CD4-positive, alpha-beta T cell treated with Interleukin-6 for 4 hours (primary cell): ENCODE data around the gene KCNN3.

Experiments
- DNase-seq: peaks from one replicate; pipeline ENCODE4 v3.0.0-alpha.2; 2020; ENCODE audit warnings: mixed read lengths

The KCNN3 gene

DNA sequence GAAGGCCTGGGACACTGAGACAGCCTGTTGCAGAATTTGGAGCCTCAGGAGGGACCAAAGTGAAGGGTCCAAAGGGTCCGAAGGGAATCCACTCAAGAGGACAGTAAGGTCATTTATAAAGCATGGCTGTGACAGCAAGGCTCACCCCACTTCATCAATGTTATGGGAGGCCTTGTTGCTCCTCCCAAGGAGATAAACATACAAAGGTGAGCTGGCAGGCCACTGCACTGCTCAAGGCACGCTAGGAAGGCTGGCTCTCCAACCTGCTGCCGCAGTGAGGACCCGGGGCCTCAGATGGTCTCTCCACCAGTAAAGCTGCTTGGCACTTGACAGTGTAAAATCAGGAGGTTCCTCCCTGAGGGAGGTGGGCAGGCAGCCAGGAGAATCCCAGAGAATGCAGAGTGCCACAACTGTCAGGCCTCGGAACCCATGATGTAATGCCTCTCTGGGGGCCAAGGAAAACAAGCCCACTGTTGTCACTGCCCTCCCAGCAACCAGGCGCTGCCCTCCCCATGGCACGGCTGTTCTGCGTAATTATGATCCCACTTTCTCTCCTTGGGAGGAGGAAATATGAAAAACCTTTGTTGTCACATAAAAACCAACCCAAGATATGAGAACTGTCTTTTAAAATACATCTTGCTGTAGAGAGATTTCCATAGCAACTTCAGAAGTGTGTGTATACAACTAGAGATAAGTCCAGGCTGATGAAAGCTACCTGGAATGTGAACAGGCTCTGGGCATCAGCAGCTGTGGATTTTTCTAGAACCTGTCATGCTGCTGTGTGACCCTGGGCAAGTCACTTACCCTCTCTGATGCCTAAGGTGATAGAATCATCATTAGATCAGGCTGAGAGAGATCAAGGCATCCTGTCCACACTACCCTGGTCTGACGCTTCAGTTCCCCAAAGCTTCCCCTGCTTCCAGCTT is 102.5 kb downstream of the KCNN3 start:
- no peak for DNase-seq

DNA sequence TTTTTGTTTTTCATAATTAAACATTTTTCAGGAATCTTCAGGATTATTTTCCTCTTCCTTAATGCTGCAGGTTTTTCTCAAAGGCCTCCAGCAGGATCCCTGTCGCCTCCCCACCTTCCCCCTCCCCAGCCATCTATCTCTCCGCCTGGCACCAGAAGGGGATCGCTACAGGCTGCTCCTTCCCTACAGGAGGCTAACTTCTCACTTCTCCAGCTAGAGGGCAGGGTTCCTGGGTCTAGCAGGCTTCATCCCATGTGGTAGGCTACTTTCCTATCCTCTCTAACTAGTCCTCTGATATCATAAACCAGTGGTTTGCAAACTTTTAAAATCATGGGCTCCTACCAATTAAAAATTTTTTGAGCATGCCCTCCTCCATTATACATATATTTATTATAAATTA is 104.1 kb downstream of the KCNN3 start:
- DNase-seq = peak; percentile 45

DNA sequence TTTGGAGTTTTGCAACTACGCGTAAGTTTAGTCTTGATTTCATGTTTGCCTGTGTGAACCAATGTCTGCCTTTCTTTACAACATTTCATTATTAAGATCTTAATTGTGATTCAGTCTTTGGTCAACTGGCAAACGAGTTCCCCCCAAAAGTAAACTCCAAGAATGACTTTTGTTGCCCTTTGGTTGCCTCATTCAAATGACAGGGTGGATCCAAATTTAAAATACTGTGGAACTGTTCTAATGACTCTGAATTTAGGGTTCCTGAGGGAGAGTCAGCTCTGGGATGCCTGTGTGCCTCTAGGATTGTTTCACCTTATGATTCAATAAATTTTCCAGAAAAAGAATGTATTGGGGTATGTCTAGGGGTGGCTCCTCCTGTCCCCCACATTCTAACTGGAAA is 105.3 kb downstream of the KCNN3 start:
- no peak for DNase-seq

DNA sequence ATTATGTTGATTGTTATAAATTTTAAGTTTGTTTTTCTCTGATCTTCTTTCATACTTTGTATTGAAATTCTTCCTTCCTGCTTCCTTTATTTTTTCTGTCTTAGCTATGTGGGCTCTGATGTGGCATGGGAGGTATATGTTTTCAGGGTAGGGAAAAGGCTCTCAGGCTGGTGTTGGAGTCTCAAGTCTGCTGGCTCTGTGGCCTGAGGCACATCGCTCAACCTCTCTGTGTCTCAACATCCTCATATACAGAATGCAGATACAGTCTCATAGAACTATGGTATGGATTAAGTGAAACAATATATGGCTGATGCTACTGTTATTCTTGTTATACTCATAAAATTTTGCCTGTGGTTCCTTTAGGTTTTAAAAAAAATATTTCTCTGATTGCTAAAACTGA is 105.9 kb downstream of the KCNN3 start:
- no peak for DNase-seq

DNA sequence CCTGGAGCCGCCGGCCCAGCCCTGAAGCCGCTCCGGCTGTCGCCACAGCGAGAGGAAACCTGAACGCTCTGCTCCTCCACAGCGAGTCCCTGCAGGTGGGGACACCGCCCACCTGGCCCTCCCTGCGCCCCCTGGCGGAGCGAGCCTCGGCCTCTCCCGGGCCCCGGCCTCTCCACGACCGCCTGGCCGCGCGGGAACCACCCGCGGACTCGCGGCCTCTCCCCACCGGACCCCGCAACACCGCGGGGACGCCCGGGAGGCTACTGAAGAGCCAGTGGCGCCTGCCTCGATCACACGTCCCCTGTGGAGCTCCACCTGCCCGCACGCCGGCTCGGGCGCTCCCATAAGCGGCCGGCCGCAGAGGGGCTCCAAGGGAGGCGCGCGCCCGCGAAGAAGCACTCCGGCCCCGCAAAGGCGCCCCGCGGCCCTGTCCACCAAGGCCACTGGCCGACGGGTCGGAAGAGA is 109.6 kb downstream of the KCNN3 start:
- peak; percentile 91 for DNase-seq

DNA sequence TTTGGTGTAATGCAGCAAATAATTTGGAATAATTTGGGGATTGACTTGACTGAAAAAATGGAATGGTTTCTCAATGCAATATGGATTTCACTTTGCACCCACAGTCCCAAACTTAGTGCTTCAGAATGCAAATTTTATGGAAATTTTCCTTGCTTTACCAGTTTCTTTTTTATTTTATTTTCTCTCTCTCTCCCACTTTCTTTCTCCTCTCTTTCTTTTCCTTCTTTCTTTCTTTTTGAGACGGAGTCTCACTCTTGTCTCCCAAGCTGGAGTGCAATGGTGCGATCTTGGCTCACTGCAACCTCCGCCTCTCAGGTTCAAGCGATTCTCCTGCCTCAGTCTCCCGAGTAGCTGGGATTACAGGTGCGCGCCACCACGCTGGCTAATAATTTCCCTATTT is 110.3 kb downstream of the KCNN3 start:
- DNase-seq = no peak

DNA sequence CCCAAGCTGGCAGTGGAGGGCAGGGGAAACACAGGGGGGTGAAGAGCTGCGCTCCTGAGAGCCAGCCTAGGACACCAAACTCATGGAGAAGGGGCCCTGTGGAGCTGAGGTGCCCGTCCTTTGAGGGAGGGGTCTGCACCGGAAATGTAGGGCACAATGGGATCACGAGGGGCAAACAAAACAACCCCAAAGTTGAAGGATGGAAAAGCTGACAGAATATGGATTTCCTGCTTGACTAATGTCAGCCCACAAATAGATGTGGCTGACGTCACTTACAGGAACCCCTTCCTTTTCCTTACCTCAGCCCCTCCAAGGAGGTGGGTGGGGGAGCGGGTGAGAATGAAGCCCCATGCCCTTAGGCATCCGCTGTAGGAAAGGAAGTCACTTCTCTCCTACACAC is 110.9 kb downstream of the KCNN3 start:
- peak; percentile 75 for DNase-seq

DNA sequence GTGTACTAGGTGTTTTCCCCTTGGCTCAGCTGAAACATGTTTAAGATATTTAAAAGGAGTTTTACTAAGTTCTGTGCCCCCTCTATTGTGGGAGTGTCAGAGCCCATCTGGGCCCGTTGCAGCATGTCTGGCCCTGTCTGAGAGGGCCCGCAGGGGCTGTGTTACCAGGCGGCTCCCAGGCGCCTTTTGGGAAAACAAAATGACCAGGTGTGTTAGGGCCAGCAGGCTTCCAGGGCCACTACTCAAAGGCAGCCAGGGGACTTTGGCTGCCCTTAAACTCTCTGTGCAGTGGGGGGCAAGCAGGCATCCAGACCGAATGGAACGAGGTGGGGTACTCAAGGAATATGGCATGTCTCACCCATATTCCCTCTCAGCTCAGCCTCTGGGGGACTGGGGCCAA is 111.7 kb downstream of the KCNN3 start:
- no peak for DNase-seq

DNA sequence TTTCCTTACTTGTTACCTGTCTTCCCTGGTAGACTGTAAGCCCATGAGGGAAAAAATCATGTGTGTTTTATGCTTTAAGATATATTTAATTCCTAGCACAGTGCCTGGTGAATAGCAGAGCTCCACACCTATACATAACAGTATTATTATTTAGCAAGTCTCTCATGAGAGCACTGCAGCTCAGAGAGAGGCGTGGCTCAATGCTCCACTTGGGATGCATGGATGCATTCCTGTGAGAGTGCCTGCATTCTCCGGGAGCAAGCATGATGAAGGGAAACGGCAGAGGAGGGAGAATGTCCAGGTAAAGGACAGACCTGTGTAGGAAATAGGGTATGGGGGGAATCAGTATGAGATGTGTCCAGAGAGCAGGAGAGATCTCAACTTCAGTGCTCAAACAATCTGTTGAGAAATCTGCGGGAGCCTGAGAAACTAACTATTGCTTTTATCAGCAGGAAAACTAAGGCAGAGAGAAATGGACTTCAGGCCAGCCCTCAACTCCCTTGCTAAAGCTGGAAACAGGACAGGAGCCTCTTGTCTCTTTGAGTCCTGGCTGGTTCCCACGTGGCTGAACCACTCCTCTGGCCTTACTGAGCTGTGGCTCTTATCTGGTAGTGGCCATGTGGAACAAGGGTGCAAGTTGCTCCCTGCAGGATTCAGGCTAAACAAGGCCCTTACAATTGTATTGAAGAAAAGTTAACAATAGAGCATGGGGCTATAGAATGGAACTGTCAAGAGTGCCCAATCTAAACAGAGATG is 113.1 kb downstream of the KCNN3 start:
- no peak for DNase-seq

DNA sequence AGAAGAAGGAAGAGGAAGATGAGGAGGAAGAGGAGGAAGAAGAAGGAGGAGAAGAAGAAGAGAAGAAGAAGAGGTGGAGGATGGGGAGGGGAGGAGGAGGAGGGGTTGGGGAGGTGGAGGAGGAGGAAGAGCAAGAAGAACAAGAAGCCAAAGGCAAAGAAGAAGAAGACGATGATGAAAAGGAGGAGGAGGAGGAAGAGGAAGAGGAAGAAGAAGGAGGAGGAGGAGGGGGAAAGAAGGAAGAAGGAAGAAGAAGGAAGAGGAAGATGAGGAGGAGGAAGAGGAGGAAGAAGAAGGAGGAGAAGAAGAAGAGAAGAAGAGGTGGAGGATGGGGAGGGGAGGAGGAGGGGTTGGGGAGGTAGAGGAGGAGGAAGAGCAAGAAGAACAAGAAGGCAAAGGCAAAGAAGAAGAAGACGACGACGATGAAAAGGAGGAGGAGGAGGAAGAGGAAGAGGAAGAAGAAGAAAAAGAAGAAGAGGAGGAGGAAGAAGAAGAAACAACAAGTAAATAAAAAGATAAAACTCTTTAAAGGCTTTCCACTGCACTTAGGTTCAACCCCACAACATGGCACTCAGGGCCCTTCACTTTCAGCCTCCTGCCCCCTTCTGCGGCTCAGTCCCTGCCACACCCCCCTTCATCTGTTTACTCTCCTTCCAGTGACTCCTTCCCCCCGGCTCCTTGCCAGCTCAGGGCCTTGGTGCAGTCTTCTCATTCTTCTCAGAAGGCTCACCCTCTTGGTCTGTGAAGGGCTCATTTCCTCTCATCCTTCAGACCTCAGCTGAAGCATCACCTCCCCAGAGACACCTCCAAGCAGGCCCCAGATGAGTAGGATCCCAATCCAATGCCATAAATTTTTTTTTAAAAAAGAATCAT is 114.0 kb downstream of the KCNN3 start:
- peak; percentile 44 for DNase-seq

DNA sequence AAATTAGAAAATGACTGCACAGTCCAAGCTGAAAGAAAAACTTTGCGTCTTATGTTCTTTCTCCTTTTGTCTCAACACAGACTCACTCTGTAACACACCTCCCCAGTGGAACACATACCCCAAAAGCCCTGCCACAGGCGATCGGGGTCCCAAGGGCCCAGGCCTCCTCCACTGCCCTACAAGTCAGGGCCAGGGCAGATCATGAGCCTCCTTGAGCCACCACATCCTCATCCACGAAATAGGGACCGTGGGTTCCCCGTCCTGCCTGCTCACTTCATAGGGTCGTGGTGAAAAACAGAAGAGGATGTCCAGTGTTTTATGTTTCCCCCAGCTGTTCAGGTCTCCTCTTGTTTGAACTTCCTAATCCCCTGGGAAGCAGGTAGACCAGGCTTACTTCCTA is 116.7 kb downstream of the KCNN3 start:
- no peak for DNase-seq

DNA sequence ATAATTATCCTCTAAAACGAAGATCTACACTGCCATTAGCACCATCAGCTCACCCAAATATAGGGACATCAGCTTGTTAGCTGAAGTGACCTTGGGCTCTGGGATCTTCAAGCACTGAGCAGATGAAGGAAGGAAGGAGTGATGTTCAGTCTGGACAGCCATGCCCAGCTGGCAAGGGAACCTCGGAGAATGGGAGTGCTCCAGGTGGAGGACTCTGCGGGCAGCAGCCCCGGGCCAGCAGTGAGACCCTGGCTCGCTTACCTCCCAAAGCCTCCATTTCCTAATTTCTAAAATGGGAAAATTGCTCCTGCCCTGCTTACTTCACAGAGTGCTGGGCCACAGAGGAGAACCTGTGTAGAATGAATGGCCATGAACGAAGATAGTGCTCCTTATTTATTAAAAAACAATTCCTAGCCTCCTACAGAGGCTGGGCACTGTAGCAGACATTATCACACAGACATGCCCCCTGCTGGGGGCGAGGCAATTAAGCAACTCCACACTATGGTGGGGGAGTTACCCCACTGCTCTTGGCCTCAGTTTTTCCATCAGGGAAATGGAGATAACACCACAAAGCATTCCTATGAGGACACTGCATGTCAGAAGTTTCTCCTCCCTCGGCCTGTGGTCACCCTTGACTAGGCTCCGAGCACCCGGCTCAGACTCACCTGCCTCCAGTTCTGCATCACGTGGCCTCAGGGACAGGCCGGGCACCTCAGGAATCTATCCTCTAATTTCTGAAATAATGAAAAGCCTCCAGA is 117.6 kb downstream of the KCNN3 start:
- DNase-seq = peak; percentile 9

DNA sequence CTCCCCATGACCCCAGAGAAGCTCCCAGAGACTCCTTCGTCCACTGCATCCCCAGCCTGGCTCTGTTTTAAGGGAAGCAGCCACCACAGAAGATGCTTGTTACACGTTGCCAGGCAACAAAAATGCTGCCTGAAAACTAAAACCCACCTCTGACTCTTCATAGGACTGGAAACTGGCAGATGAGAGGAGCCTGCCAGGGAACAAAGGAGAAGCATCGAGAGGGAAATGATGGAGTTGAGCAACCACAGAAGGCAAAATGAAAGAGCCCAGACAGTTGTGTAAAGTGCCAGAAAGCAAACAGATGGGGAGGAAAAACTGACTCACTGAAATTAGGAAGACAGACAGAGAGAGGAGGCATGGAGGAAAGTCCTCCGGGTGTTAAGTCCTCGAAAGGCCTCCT is 118.4 kb downstream of the KCNN3 start:
- no peak for DNase-seq

DNA sequence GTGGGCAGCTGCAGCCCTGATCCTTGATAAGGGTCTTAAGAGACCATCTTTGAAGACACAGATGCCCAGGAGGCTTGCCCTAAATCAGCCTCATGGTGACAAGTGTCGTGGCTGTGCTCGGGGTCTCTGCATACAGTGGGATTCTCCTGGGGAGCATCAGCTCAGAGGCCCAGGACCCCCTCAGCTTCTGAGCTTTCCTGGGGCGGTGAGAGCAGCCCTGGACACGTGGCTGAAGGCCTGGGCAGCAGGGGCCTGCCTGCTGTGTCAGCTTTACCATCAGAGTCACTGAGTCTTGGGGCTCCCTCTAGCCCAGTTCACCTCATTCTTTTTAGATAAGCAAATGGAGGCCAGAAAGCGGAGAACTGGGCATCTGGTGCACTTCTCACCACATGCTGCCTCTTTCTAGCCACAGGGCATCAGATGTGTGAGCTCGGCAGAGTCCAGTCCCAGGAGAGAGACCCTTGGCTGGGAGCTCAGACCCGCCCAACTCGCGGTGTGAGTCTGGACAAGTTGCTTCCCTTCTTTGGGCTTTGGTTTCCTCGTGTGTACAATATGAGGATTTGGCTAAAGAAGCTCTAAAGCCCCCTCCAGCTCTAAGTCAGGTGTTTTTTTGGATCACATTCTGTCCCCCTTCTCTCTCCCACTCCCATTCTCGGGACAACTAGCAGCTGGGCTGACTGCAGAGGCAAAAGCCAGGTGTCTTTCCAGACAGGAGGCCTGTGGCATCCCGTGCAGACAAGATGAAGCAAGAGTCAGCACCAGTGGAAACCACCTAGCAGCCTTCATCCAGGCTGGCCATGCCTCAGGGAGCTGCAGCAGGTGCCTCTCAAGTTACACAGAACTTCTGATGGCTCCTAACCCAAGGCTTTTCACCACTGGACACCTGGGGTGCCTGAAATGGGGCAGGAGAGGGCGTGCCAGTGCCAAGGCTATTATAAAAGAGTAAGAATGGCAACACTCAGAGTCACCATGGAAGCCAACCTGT is 119.1 kb downstream of the KCNN3 start:
- DNase-seq = no peak

DNA sequence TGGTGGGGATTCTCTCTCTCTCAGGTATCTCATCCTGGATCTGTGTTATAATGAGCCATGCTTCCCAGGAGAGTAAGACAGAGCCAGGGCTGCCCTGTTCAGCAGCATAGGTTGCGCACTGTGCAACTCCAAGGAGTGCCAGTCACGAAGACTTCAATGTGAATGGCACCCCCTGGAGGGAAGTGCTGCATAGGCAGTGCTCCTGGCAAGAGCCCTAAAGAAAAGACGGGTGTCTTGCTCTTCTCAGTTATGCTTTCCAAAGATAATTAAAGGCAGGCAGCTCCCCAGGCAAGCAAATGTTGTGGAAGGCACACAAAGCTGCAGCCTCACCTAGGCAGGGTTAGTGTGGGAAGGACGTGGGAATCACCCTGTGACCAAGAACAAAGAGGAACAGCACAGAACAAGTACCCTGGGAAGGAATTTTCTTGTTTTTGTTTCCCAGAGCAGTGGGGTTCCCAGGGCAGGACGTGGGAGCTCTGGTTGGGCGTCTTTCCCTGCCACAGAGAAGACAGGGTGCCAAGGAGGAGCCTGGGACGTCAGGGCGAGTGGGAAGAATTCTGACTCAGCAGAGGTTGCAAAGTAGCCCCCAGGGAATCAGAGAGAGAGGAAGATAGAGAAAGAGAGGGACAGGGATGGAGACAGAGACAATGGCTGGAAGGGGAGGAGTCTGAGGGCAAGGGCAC is 120.9 kb downstream of the KCNN3 start:
- DNase-seq = peak; percentile 26

DNA sequence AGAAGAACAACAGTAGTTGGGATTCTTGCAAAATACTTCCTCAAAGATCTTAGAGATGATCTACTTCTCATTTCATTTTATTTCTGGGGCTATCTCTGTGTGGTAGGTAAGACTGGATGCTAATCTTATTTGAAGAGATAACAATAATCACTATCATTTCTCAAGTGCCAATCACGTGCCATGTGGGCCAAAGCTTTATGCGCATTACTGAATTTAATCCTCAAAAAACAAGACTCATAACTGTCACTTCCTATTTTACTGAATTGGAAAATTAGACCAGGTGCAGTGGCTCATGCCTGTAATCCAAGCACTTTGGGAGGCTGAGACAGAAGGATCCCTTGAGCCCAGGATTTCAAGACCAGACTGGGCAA is 121.7 kb downstream of the KCNN3 start:
- DNase-seq = no peak

DNA sequence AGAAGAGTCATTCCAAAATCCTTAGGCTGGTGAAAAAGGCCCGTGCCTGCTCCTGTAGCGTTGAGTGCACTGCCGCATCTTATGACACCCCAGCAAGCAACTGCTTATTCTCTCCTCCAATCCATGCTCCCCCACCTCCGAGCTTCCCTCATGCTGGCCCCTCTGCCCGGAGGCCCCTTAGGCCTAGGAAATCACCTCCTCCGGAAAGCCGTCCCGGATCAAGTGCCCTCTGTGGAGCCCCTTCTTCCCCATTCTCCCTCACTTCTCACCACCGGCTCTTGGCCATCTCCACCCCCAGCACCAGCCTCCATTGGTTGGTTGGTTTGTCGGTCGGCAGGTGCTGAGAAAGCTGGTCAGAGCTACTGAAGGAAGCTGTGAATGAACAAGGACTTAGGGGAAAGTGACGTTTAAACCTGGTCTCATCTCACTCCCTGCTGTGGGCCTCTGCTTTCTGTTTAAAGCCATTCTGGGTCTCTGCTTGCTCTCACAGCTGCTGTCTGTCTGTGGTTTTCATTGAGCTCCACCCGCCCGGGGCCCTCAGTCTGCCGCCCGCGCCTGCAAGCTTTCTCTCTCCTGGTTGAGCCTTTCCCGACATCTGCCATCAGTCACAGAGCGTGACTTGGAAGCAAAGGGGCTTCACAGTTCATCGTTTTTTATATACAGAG is 122.2 kb downstream of the KCNN3 start:
- DNase-seq = peak; percentile 74

DNA sequence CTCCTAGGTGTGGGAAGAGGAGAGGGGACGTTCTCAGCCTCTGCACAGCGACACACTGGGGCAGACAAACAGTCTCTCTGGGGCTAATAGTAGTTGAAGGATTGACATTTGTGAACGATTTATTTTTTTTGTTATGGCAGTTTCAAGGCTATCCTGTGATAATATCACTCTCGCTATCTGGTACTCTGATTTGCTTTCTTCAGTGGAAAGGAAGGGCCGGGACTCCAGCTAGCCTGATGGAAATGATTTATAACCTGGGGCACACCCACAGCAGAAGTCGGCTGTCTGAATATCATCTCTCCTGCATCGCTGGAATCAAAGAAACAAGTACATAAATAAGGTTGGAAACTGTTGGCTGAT is 122.7 kb downstream of the KCNN3 start:
- DNase-seq = no peak

DNA sequence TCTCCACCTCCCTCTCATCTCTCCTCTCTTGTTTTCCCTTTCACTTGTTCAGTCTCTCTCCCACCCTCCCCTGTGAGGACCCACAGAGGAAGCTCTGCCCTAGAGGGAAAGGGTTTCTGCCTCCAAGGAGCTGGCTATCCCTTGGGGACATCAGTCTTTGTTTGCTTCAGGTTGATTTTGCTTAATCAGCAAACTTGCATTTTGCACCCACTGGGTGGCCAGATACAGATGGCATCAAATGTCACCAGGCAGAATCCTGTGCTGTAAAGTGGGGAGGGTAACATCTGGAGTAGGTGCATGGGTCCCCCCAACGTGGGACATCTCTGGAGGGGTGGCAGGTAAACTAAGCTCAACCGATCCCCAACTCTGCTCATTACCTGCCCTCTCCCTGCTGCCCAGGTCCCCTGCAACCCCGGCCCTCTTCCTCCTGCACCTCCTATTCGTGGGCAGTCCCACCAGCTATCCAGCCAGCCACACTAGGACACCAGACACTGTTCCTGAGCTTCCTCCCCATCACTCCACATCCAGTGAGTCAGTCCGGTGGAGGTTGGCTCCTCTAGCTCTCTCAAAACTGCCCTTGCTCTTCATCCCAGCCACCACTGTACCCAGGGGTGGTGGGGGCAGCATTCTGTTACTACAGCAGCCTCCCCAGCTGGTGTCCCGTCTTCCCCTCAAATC is 123.3 kb downstream of the KCNN3 start:
- no peak for DNase-seq
